AG04450 (cell line): Measurements from ENCODE around the gene MROH2B. TPM values are rescaled to one million over a fixed set of nuclear protein-coding genes. Genes with fewer than 3 reads are reported as not detected.
A peak's percentile ranks its signal among the peaks of the same experiment; 100 is the strongest.

ENCODE experiments used
- CTCF ChIA-PET: fragments of 300-600, 350-600 bp; formaldehyde crosslinking; extraction: SDS; loops from one replicate; lab custom pipeline; 2022; ENCODE audit warnings: antibody characterized with exemption, inconsistent platforms; lab: Charles Lee
- POLR2A ChIA-PET: fragments of 350-600 bp; formaldehyde crosslinking; extraction: SDS; loops from one replicate; lab custom pipeline; 2021; ENCODE audit warnings: antibody characterized with exemption, inconsistent platforms; lab: Yijun Ruan, JAX
- DNase-seq: peaks from one replicate; pipeline ENCODE4 v3.0.0-alpha.2; 2011; ENCODE audit warnings: low read depth, low spot score
- H3K27ac ChIP-seq: one replicate; pipeline ENCODE4 v1.5.1; 2012; ENCODE audit warnings: low read depth, low read length, control low read depth
- H3K27me3 ChIP-seq: one replicate; pipeline ENCODE4 v1.6.0; 2012; ENCODE audit warnings: low read length; ENCODE audit not compliant: control insufficient read depth, insufficient read depth
- H3K4me3 ChIP-seq: 2 replicates; pipeline ENCODE4 v1.5.1; 2011; ENCODE audit warnings: mild to moderate bottlenecking, low read depth, low read length, control low read depth
- H3K9me3 ChIP-seq: 2 replicates; pipeline ENCODE4 v1.5.1; 2012; ENCODE audit warnings: low read length; ENCODE audit not compliant: control insufficient read depth, insufficient read depth
- CTCF ChIP-seq: IDR thresholded peaks from 2 replicates; pipeline ENCODE4 v1.5.1; 2011; ENCODE audit warnings: low read depth, low read length, control low read depth, inconsistent platforms
- polyA plus RNA-seq: library from polyadenylated mRNA; depleted of rRNA; stranded (reverse); fragments of >200 nt; gene quantifications from 2 replicates; pipeline ENCODE4 v1.2.3, GENCODE V29; 2011

MROH2B gene
- polyA plus RNA-seq, 1 experiment, result not detected

- no peak for TF ChIP-seq CTCF
- Histone ChIP-seq H3K27me3 (no peaks in the 10 kb centered on the region), H3K4me3 (no peak overlapping the region), H3K9me3 (no peaks in the 10 kb centered on the region), H3K27ac (no peak overlapping the region)
- CTCF ChIA-PET, result interaction anchor here (0.6 kb wide), 1 partner anchor 568 kb away, joined by 3 read pairs; no protein-coding TSS in a partner anchor
- POLR2A ChIA-PET, result no interaction called here
- no peak for DNase-seq
Observed at GRCh38 chr5:41095324-41096101, 24.4 kb upstream of the MROH2B start.

- no peak for DNase-seq
- ChIA-PET POLR2A (no interaction called here), CTCF (interaction anchor here (0.6 kb wide), 1 partner anchor 568 kb away, joined by 3 read pairs; no protein-coding TSS in a partner anchor)
- Histone ChIP-seq H3K27me3 (no peaks in the 10 kb centered on the region), H3K27ac (no peak overlapping the region), H3K9me3 (no peaks in the 10 kb centered on the region), H3K4me3 (no peak overlapping the region)
- TF ChIP-seq CTCF, result no peak
Observed at GRCh38 chr5:41094871-41095270, 23.7 kb upstream of the MROH2B start.

- no peak for DNase-seq
- POLR2A ChIA-PET, result no interaction called here
- no peaks in the 10 kb centered on the region for H3K9me3 ChIP-seq
- no peak for TF ChIP-seq CTCF
- H3K4me3 ChIP-seq, result no peak overlapping the region
- no peak overlapping the region for H3K27ac ChIP-seq
- H3K27me3 ChIP-seq, result no peaks in the 10 kb centered on the region
- CTCF ChIA-PET, result no interaction called here
Observed at GRCh38 chr5:41093803-41094202, 22.7 kb upstream of the MROH2B start.

- Histone ChIP-seq H3K27ac (peak overlapping the region; percentile 47), H3K9me3 (no peaks in the 10 kb centered on the region), H3K27me3 (no peaks in the 10 kb centered on the region), H3K4me3 (no peak overlapping the region)
- DNase-seq, result peak; percentile 60
- CTCF ChIA-PET, result interaction anchor here (2.1 kb wide), 1 partner anchor 182 kb away, joined by 14 read pairs; no protein-coding TSS in a partner anchor
- TF ChIP-seq CTCF, result no peak
- POLR2A ChIA-PET, result no interaction called here
Observed at GRCh38 chr5:41087461-41087860, 16.3 kb upstream of the MROH2B start.

- no peak for TF ChIP-seq CTCF
- no peak overlapping the region for H3K27ac ChIP-seq
- ChIA-PET POLR2A (no interaction called here), CTCF (interaction anchor here (0.7 to 1.1 kb wide), 3 partner anchors 10 to 179 kb away, joined by 3 read pairs; partner anchors contain the start of gene MROH2B)
- no peaks in the 10 kb centered on the region for H3K27me3 ChIP-seq
- DNase-seq, result no peak
- peaks cover 8% of the 10 kb centered on the region for H3K9me3 ChIP-seq
- H3K4me3 ChIP-seq, result no peak overlapping the region
Observed at GRCh38 chr5:41083306-41083705, 12.2 kb upstream of the MROH2B start.
